Measurements from ENCODE around the gene AATK. TPM values are rescaled to one million over a fixed set of nuclear protein-coding genes. Genes with fewer than 3 reads are reported as not detected.

AATK gene
- total RNA-seq, 1 experiment from 2014 or later, result 4.4 TPM

DNA sequence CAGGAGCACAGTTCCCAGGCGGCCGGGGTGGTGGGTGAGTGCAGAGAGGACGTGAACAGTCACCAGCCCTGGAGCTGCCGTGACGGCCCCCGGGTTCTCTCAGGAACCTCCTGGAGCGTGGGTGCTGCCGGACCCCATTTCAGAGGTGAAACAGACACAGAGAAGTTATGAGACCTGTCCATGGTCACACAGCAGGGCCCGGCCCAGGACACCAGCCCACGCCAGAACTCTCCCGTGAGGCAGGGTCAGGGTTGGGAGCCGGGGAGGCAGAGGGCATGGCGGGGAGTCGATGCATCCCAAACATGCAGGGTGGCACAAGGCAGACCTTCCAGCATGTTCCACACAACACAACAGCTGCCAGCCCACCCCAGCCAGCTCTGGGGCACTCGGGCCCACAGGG is 4.5 kb downstream of the AATK start:
- Histone ChIP-seq H3K4me1 (ENCODE audit: control insufficient read depth in 1 of 2, insufficient read depth in 2 of 2, low read length in 2 of 2) (peaks cover 0 to 3% of the 10 kb centered on the region in 2 experiments; a peak in 1 of 4 replicates), H2AFZ (ENCODE audit: low read depth, low read length, poor library complexity, severe bottlenecking) (no peak overlapping the region), H3K9me2 (ENCODE audit: insufficient read depth) (no peaks in the 10 kb centered on the region), H3K36me3 (ENCODE audit: control insufficient read depth in 1 of 2, insufficient read depth in 2 of 2, low read length in 2 of 2) (no peaks in the 10 kb centered on the region), H3K4me3 (replicated peaks in 1 of 2; ENCODE audit: low read depth in 1 of 2, low read length in 2 of 2) (no peak overlapping the region), H3K9me3 (ENCODE audit: control insufficient read depth in 1 of 2, insufficient read depth in 1 of 2, low read depth in 1 of 2, low read length in 2 of 2) (no peaks in the 10 kb centered on the region), H3K9ac (ENCODE audit: low read length) (no peak overlapping the region), H3K4me2 (ENCODE audit: low read length) (no peak overlapping the region), H3K27ac (ENCODE audit: low read depth, low read length) (no peak overlapping the region), H3K27me3 (ENCODE audit: insufficient read depth, low read length) (no peaks in the 10 kb centered on the region), H3K79me2 (ENCODE audit: insufficient read depth, low read length) (no peaks in the 10 kb centered on the region), H4K20me1 (ENCODE audit: insufficient read depth) (no peaks in the 10 kb centered on the region)
- RAD21 ChIA-PET (ENCODE audit: low non-redundant PET in 1 of 2, low total read pairs in 2 of 2, uncharacterized antibody in 2 of 2, unreplicated experiment in 2 of 2), result no interaction called here
- POLR2A ChIA-PET, result no interaction called here
- no peak for DNase-seq (ENCODE audit: low read depth, low spot score)
- no TSS peak for BruUV-seq (replicated peaks)
- TF ChIP-seq, protein P1, sequence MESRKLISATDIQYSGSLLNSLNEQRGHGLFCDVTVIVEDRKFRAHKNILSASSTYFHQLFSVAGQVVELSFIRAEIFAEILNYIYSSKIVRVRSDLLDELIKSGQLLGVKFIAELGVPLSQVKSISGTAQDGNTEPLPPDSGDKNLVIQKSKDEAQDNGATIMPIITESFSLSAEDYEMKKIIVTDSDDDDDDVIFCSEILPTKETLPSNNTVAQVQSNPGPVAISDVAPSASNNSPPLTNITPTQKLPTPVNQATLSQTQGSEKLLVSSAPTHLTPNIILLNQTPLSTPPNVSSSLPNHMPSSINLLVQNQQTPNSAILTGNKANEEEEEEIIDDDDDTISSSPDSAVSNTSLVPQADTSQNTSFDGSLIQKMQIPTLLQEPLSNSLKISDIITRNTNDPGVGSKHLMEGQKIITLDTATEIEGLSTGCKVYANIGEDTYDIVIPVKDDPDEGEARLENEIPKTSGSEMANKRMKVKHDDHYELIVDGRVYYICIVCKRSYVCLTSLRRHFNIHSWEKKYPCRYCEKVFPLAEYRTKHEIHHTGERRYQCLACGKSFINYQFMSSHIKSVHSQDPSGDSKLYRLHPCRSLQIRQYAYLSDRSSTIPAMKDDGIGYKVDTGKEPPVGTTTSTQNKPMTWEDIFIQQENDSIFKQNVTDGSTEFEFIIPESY (IDR thresholded peaks at IDR 0.05; ENCODE audit: extremely low read depth, insufficient replicate concordance, low read length), result no peak
- no peak for TF ChIP-seq RAD21 (IDR thresholded peaks at IDR 0.05; ENCODE audit: low read depth)
- no peak for TF ChIP-seq ELF1 (IDR thresholded peaks at IDR 0.05; ENCODE audit: borderline replicate concordance, low read depth)
- CTCF ChIA-PET, result no interaction called here
- intact Hi-C loops (cut with micrococcal nuclease), result no loop called here
- no peak for ATAC-seq

DNA sequence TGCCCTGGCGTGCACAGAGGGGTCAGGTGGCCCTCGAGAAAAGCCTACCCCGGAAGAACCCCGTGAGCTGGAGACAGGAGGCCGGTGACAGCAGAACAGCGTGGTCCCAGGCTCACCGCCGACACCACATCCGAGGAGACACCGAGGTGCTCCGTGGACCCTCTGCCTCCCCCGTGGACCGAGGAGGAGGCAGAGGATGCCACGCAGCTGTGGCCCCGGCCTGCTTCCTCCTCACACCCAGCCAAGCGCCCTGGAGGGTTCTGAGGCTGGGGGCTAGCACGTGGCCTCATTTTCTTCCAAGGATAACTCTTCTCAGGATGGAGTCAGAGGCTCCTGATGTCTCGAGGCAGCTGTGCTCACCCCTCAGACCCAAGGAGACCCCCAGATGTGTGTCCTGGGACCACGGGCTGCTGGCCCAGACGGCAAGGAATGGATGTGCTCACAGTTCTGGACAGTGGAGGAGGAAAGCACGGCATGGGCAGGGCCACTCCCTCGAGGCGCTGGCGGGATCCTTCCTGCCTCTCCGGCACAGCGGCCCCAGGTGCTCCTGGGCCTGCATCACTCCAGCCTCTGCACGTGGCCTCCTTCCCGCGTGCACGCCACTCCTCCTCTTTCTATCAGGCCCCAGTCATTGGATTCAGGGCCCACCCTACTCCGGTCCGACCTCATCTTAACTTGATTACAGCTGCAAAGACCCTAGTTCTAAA is 5.1 kb downstream of the AATK start:
- ATAC-seq (no peak), DNase-seq (ENCODE audit: low read depth, low spot score) (no peak)
- Histone ChIP-seq H3K9me3 (ENCODE audit: control insufficient read depth in 1 of 2, insufficient read depth in 1 of 2, low read depth in 1 of 2, low read length in 2 of 2) (no peaks in the 10 kb centered on the region), H3K79me2 (ENCODE audit: insufficient read depth, low read length) (no peaks in the 10 kb centered on the region), H3K36me3 (ENCODE audit: control insufficient read depth in 1 of 2, insufficient read depth in 2 of 2, low read length in 2 of 2) (no peaks in the 10 kb centered on the region), H2AFZ (ENCODE audit: low read depth, low read length, poor library complexity, severe bottlenecking) (no peak overlapping the region), H3K9me2 (ENCODE audit: insufficient read depth) (no peaks in the 10 kb centered on the region), H3K4me2 (ENCODE audit: low read length) (no peak overlapping the region), H4K20me1 (ENCODE audit: insufficient read depth) (no peaks in the 10 kb centered on the region), H3K27ac (ENCODE audit: low read depth, low read length) (no peak overlapping the region), H3K4me1 (ENCODE audit: control insufficient read depth in 1 of 2, insufficient read depth in 2 of 2, low read length in 2 of 2) (peaks cover 0 to 5% of the 10 kb centered on the region in 2 experiments; a peak in 1 of 4 replicates), H3K27me3 (ENCODE audit: insufficient read depth, low read length) (no peaks in the 10 kb centered on the region), H3K9ac (ENCODE audit: low read length) (no peak overlapping the region), H3K4me3 (replicated peaks in 1 of 2; ENCODE audit: low read depth in 1 of 2, low read length in 2 of 2) (no peak overlapping the region)
- intact Hi-C loops (cut with micrococcal nuclease), result no loop called here
- CTCF ChIA-PET, result no interaction called here
- POLR2A ChIA-PET, result no interaction called here
- no TSS peak for BruUV-seq (replicated peaks)
- RAD21 ChIA-PET (ENCODE audit: low non-redundant PET in 1 of 2, low total read pairs in 2 of 2, uncharacterized antibody in 2 of 2, unreplicated experiment in 2 of 2), result no interaction called here
- TF ChIP-seq CEBPB (IDR thresholded peaks at IDR 0.05; ENCODE audit: low read depth) (no peak), TCF7L2 (IDR thresholded peaks at IDR 0.05; ENCODE audit: borderline replicate concordance, extremely low read depth, insufficient read depth, insufficient read length) (no peak), JUND (IDR thresholded peaks at IDR 0.05) (no peak), FOSL1 (IDR thresholded peaks at IDR 0.05; ENCODE audit: low read depth) (no peak), YY1 (IDR thresholded peaks at IDR 0.05; ENCODE audit: extremely low read depth, insufficient replicate concordance, low read depth, low read length) (no peak), SRF (IDR thresholded peaks at IDR 0.05; ENCODE audit: low read depth) (no peak), EZH2phosphoT487 (IDR thresholded peaks at IDR 0.05; ENCODE audit: borderline replicate concordance) (no peak), POLR2AphosphoS5 (IDR thresholded peaks at IDR 0.05; ENCODE audit: low read depth, low read length) (no peak)
- TF ChIP-seq, protein P2, sequence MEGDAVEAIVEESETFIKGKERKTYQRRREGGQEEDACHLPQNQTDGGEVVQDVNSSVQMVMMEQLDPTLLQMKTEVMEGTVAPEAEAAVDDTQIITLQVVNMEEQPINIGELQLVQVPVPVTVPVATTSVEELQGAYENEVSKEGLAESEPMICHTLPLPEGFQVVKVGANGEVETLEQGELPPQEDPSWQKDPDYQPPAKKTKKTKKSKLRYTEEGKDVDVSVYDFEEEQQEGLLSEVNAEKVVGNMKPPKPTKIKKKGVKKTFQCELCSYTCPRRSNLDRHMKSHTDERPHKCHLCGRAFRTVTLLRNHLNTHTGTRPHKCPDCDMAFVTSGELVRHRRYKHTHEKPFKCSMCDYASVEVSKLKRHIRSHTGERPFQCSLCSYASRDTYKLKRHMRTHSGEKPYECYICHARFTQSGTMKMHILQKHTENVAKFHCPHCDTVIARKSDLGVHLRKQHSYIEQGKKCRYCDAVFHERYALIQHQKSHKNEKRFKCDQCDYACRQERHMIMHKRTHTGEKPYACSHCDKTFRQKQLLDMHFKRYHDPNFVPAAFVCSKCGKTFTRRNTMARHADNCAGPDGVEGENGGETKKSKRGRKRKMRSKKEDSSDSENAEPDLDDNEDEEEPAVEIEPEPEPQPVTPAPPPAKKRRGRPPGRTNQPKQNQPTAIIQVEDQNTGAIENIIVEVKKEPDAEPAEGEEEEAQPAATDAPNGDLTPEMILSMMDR (IDR thresholded peaks at IDR 0.05 in 2 of 3, conservative IDR thresholded peaks at IDR 0.05 in 1 of 3; ENCODE audit: borderline replicate concordance in 1 of 3, insufficient read depth in 1 of 3, low read depth in 2 of 3, low read length in 2 of 3), result no peak

Measured in HCT116 (cell line).